SH-SY5Y (cell line): Measurements from ENCODE around the gene LIMK2.

Experiments
- GATA2 ChIP-seq: IDR thresholded peaks from 2 replicates; pipeline ENCODE4 v1.6.1; 2011; ENCODE audit warnings: mild to moderate bottlenecking, low read depth, low read length
- GATA3 ChIP-seq: IDR thresholded peaks from 2 replicates; pipeline ENCODE4 v1.6.1; 2011; ENCODE audit warnings: low read depth, mild to moderate bottlenecking, low read length, moderate library complexity

The LIMK2 gene

GRCh38 chr22:31272522-31273446 lies 60.7 kb downstream of the LIMK2 start:
- TF ChIP-seq GATA2 (no peak), GATA3 (no peak)

GRCh38 chr22:31274017-31274416 lies 61.9 kb downstream of the LIMK2 start:
- no peak for TF ChIP-seq GATA2
- no peak for TF ChIP-seq GATA3

DNA sequence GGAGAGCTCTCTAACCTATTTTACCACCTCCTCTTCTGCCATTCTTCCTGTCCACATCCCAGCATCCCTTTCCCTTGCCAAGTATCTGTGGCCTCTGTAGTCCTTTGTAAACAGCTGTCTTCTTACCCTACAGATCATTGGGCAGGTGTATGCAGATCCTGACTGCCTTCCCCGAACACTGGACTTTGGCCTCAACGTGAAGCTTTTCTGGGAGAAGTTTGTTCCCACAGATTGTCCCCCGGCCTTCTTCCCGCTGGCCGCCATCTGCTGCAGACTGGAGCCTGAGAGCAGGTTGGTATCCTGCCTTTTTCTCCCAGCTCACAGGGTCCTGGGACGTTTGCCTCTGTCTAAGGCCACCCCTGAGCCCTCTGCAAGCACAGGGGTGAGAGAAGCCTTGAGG lies 62.9 kb downstream of the LIMK2 start:
- TF ChIP-seq GATA3: no peak

- no peak for TF ChIP-seq GATA2
- TF ChIP-seq GATA3: no peak
Observed at GRCh38 chr22:31275576-31275975, 63.5 kb downstream of the LIMK2 start.

DNA sequence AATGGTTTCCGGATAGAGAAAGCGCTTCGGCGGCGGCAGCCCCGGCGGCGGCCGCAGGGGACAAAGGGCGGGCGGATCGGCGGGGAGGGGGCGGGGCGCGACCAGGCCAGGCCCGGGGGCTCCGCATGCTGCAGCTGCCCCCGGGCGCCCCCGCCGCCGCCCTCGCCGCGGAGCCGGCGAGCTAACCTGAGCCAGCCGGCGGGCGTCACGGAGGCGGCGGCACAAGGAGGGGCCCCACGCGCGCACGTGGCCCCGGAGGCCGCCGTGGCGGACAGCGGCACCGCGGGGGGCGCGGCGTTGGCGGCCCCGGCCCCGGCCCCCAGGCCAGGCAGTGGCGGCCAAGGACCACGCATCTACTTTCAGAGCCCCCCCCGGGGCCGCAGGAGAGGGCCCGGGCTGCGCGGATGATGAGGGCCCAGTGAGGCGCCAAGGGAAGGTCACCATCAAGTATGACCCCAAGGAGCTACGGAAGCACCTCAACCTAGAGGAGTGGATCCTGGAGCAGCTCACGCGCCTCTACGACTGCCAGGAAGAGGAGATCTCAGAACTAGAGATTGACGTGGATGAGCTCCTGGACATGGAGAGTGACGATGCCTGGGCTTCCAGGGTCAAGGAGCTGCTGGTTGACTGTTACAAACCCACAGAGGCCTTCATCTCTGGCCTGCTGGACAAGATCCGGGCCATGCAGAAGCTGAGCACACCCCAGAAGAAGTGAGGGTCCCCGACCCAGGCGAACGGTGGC lies 64.5 kb downstream of the LIMK2 start:
- TF ChIP-seq GATA2: no peak
- no peak for TF ChIP-seq GATA3

GRCh38 chr22:31277741-31278140 lies 65.6 kb downstream of the LIMK2 start:
- TF ChIP-seq GATA3 (no peak), GATA2 (no peak)

- TF ChIP-seq GATA2 (no peak), GATA3 (no peak)
Observed at GRCh38 chr22:31278151-31278621, 66.1 kb downstream of the LIMK2 start.

GRCh38 chr22:31278626-31279326 lies 66.7 kb downstream of the LIMK2 start:
- TF ChIP-seq GATA3: no peak
- TF ChIP-seq GATA2: no peak

DNA sequence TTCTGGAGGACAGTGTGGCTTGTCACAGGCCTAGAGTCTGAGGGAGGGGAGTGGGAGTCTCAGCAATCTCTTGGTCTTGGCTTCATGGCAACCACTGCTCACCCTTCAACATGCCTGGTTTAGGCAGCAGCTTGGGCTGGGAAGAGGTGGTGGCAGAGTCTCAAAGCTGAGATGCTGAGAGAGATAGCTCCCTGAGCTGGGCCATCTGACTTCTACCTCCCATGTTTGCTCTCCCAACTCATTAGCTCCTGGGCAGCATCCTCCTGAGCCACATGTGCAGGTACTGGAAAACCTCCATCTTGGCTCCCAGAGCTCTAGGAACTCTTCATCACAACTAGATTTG lies 67.2 kb downstream of the LIMK2 start:
- TF ChIP-seq GATA2 (no peak), GATA3 (no peak)

DNA sequence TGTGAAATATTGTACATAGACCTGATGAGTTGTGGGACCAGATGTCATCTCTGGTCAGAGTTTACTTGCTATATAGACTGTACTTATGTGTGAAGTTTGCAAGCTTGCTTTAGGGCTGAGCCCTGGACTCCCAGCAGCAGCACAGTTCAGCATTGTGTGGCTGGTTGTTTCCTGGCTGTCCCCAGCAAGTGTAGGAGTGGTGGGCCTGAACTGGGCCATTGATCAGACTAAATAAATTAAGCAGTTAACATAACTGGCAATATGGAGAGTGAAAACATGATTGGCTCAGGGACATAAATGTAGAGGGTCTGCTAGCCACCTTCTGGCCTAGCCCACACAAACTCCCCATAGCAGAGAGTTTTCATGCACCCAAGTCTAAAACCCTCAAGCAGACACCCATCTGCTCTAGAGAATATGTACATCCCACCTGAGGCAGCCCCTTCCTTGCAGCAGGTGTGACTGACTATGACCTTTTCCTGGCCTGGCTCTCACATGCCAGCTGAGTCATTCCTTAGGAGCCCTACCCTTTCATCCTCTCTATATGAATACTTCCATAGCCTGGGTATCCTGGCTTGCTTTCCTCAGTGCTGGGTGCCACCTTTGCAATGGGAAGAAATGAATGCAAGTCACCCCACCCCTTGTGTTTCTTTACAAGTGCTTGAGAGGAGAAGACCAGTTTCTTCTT lies 67.9 kb downstream of the LIMK2 start:
- TF ChIP-seq GATA2 (no peak), GATA3 (no peak)

- TF ChIP-seq GATA2 (no peak), GATA3 (no peak)
Observed at GRCh38 chr22:31281733-31282132, 69.6 kb downstream of the LIMK2 start.

GRCh38 chr22:31282748-31283468 lies 70.8 kb downstream of the LIMK2 start:
- no peak for TF ChIP-seq GATA3

- TF ChIP-seq GATA2: no peak
- TF ChIP-seq GATA3: no peak
Observed at GRCh38 chr22:31284281-31285155, 72.4 kb downstream of the LIMK2 start.
